HepG2 (cell line): ENCODE data around the gene MLXIPL. TPM values are rescaled to one million over a fixed set of nuclear protein-coding genes. Genes with fewer than 3 reads are reported as not detected.
A peak's percentile ranks its signal among the peaks of the same experiment; 100 is the strongest.

Experiments used
- ATF3 ChIP-seq: sonication (generic); formaldehyde crosslinking; IDR thresholded peaks from 2 replicates; pipeline ENCODE4 v1.4.0; 2020; ENCODE audit warnings: missing genetic modification reagents
- BCL6 ChIP-seq: IDR thresholded peaks from 2 replicates; pipeline ENCODE4 v1.6.1; 2016; ENCODE audit warnings: missing genetic modification reagents, missing compliant biosample characterization
- BRCA1 ChIP-seq: sonication (generic); formaldehyde crosslinking; IDR thresholded peaks from 2 replicates; pipeline ENCODE4 v1.4.0; 2020; ENCODE audit warnings: missing genetic modification reagents
- DRAP1 ChIP-seq: IDR thresholded peaks from 2 replicates; pipeline ENCODE4 v1.6.1; 2016; ENCODE audit warnings: missing genetic modification reagents, missing compliant biosample characterization
- FOXO1 ChIP-seq: sonication (generic); formaldehyde crosslinking; IDR thresholded peaks from 2 replicates; pipeline ENCODE4 v1.4.0; 2020; ENCODE audit warnings: missing genetic modification reagents
- MXD3 ChIP-seq: IDR thresholded peaks from 2 replicates; pipeline ENCODE4 v1.6.1; 2016; ENCODE audit warnings: mild to moderate bottlenecking, missing biosample characterization, missing genetic modification reagents
- POGZ ChIP-seq: sonication (generic); formaldehyde crosslinking; IDR thresholded peaks from 2 replicates; pipeline ENCODE4 v1.4.0; 2020; ENCODE audit warnings: mild to moderate bottlenecking, missing genetic modification reagents
- REXO4 ChIP-seq: sonication (generic); formaldehyde crosslinking; IDR thresholded peaks from 2 replicates; pipeline ENCODE4 v1.8.0; 2022; ENCODE audit warnings: missing genetic modification reagents, mild to moderate bottlenecking, borderline replicate concordance
- SIX1 ChIP-seq: sonication (generic); formaldehyde crosslinking; IDR thresholded peaks from 2 replicates; pipeline ENCODE4 v1.4.0; 2020; ENCODE audit warnings: missing genetic modification reagents, borderline replicate concordance
- ZBTB26 ChIP-seq: IDR thresholded peaks from 2 replicates; pipeline ENCODE4 v1.6.1; 2016; ENCODE audit warnings: missing compliant biosample characterization, missing genetic modification reagents, borderline replicate concordance
- ZMYM4 ChIP-seq: sonication (generic); formaldehyde crosslinking; IDR thresholded peaks from 2 replicates; pipeline ENCODE4 v1.8.1; 2023; ENCODE audit warnings: mild to moderate bottlenecking, missing genetic modification reagents
- ZNF230 ChIP-seq: sonication (generic); formaldehyde crosslinking; IDR thresholded peaks from 2 replicates; pipeline ENCODE4 v1.4.0; 2020; ENCODE audit warnings: mild to moderate bottlenecking, missing genetic modification reagents
- ZNF407 ChIP-seq: sonication (generic); formaldehyde crosslinking; IDR thresholded peaks from one replicate; pipeline ENCODE4 v1.5.1; 2020; ENCODE audit warnings: mild to moderate bottlenecking, missing genetic modification reagents; ENCODE audit errors: not compliant biosample characterization
- ZNF784 ChIP-seq: sonication (generic); formaldehyde crosslinking; IDR thresholded peaks from 2 replicates; pipeline ENCODE4 v1.5.1; 2020; ENCODE audit warnings: missing genetic modification reagents, mild to moderate bottlenecking, borderline replicate concordance
- ZNF891 ChIP-seq: sonication (generic); formaldehyde crosslinking; IDR thresholded peaks from 2 replicates; pipeline ENCODE4 v1.5.0; 2020; ENCODE audit warnings: mild to moderate bottlenecking, missing genetic modification reagents
- ZSCAN30 ChIP-seq: sonication (generic); formaldehyde crosslinking; IDR thresholded peaks from 2 replicates; pipeline ENCODE4 v1.5.0; 2020; ENCODE audit warnings: mild to moderate bottlenecking, missing genetic modification reagents
- polyA plus RNA-seq, 8 experiments: library from polyadenylated mRNA; depleted of rRNA in 3 of 8; stranded (reverse) in 7 of 8; unstranded in 1 of 8; fragments of >200 nt; fragmentation: Illumina TruSeq in 4 of 8; extraction: Trizol in 4 of 8; gene quantifications; 2 replicates each; pipeline versions ENCODE4 v1.2.1 to v1.2.3, GENCODE V29; 2011 to 2016; ENCODE audit warnings: low read depth in 4 of 8, missing spikeins in 1 of 8, mixed read lengths in 1 of 8; ENCODE audit not compliant: insufficient read depth in 1 of 8
- total RNA-seq, 5 experiments: library from RNA; depleted of rRNA; stranded (reverse); fragments of >200 nt; fragmentation: Illumina TruSeq; extraction: Trizol; gene quantifications; 2 replicates each; pipeline ENCODE4 v1.2.3, GENCODE V29; 2016; ENCODE audit warnings: low read depth in 1 of 5

Gene MLXIPL
- total and polyA plus RNA-seq, 2 of the 13 experiments (the other 11 are each of a cell fraction or from before 2014, with no cell fraction given) = 51.6 to 60.1 TPM

- TF ChIP-seq ZNF407 (CRISPR knock-in tag) = peak; percentile 31
- TF ChIP-seq SIX1 (CRISPR knock-in tag) = 0 out of 2 replicates have a peak, but pooled peaks have one; percentile 21
- TF ChIP-seq ZNF230 = 0 out of 2 replicates have a peak, but pooled peaks have one; percentile 30
- peak; percentile 65; the same call in 1 of the 2 replicates for TF ChIP-seq ZMYM4 (CRISPR knock-in tag)
- peak; percentile 85 for TF ChIP-seq MXD3 (CRISPR knock-in tag)
- peak; percentile 35; the same call in 1 of the 2 replicates for TF ChIP-seq ZNF891 (CRISPR knock-in tag)
- TF ChIP-seq ZSCAN30 (CRISPR knock-in tag) = 0 out of 2 replicates have a peak, but pooled peaks have one; percentile 31
- TF ChIP-seq REXO4 (CRISPR knock-in tag) = no peak
- peak; percentile 39; the same call in 1 of the 2 replicates for TF ChIP-seq ZBTB26 (CRISPR knock-in tag)
- TF ChIP-seq DRAP1 (CRISPR knock-in tag) = peak; percentile 98
- no peak; the same call in 1 of the 2 replicates for TF ChIP-seq BCL6
- 0 out of 2 replicates have a peak, but pooled peaks have one; percentile 81 for TF ChIP-seq BRCA1
- peak; percentile 72 for TF ChIP-seq ZNF784 (CRISPR knock-in tag)
- TF ChIP-seq POGZ (CRISPR knock-in tag) = peak; percentile 47; the same call in 1 of the 2 replicates
- peak; percentile 65; the same call in 1 of the 2 replicates for TF ChIP-seq ATF3 (CRISPR knock-in tag)
- peak; percentile 46; the same call in 1 of the 2 replicates for TF ChIP-seq FOXO1
Measured at GRCh38 chr7:73623798-73624668, at the start of gene MLXIPL (continued).
